CD14-positive monocyte (primary cell): Measurements from ENCODE around the gene COL21A1. TPM values are rescaled to one million over a fixed set of nuclear protein-coding genes. Genes with fewer than 3 reads are reported as not detected.

Experiments
- DNase-seq, 3 donors: peaks; one replicate each; pipeline ENCODE4 v3.0.0-alpha.2; 2011 to 2022
- H2AFZ ChIP-seq: 2 replicates; pipeline ENCODE4 v1.6.0; 2012; ENCODE audit warnings: mild to moderate bottlenecking, low read depth, low read length, inconsistent platforms; ENCODE audit not compliant: insufficient read depth, poor library complexity, severe bottlenecking
- H3K27ac ChIP-seq, 2 donors: 1 replicate in 1 of 2; 2 replicates in 1 of 2; pipeline ENCODE4 v1.5.1; 2012 to 2013; ENCODE audit warnings: low read length in 2 of 2, control low read depth in 1 of 2, inconsistent platforms in 1 of 2, low read depth in 1 of 2, mild to moderate bottlenecking in 1 of 2
- H3K27me3 ChIP-seq, 2 donors: one replicate each; pipeline versions ENCODE4 v1.6.0 to v1.6.1; 2011 to 2013; ENCODE audit warnings: low read length in 2 of 2; ENCODE audit not compliant: control insufficient read depth in 2 of 2, insufficient read depth in 2 of 2
- H3K36me3 ChIP-seq, 2 donors: replicated peaks in 1 of 2; 1 replicate in 1 of 2; 2 replicates in 1 of 2; pipeline versions ENCODE4 v1.5.1 to v1.6.1; 2012 to 2013; ENCODE audit warnings: low read length in 2 of 2, control low read depth in 1 of 2, inconsistent platforms in 1 of 2, mild to moderate bottlenecking in 1 of 2; ENCODE audit not compliant: insufficient read depth in 2 of 2, control insufficient read depth in 1 of 2
- H3K4me1 ChIP-seq, 2 donors: 1 replicate in 1 of 2; 2 replicates in 1 of 2; pipeline versions ENCODE4 v1.5.1 to v1.6.1; 2012 to 2013; ENCODE audit warnings: low read length in 2 of 2, control low read depth in 1 of 2, inconsistent platforms in 1 of 2, mild to moderate bottlenecking in 1 of 2, moderate library complexity in 1 of 2; ENCODE audit not compliant: insufficient read depth in 2 of 2, control insufficient read depth in 1 of 2
- H3K4me2 ChIP-seq: replicated peaks from 2 replicates; pipeline ENCODE3; 2012; ENCODE audit warnings: low read length, moderate library complexity, mild to moderate bottlenecking; ENCODE audit not compliant: poor library complexity, severe bottlenecking; ENCODE audit errors: extremely low read depth
- H3K4me3 ChIP-seq, 3 experiments: fragments of 200-600 bp in 1 of 3; sonication (generic) in 1 of 3; replicated peaks in 1 of 3; 1 replicate in 2 of 3; 2 replicates in 1 of 3; pipeline ENCODE4 v1.5.1; 2011 to 2013; ENCODE audit warnings: low read length in 3 of 3, mild to moderate bottlenecking in 3 of 3, control low read depth in 2 of 3, low read depth in 2 of 3, inconsistent platforms in 1 of 3, moderate library complexity in 1 of 3
- H3K79me2 ChIP-seq: 2 replicates; pipeline ENCODE4 v1.6.0; 2012; ENCODE audit warnings: mild to moderate bottlenecking, control low read depth, inconsistent platforms, low read length, moderate library complexity; ENCODE audit not compliant: insufficient read depth
- H3K9ac ChIP-seq: 2 replicates; pipeline ENCODE4 v1.6.0; 2017; ENCODE audit warnings: low read length, mild to moderate bottlenecking; ENCODE audit not compliant: insufficient read depth, poor library complexity, severe bottlenecking
- H3K9me3 ChIP-seq, 2 donors: replicated peaks in 1 of 2; 1 replicate in 1 of 2; 2 replicates in 1 of 2; pipeline versions ENCODE4 v1.5.1 to v1.6.1; 2012 to 2013; ENCODE audit warnings: low read length in 2 of 2, control low read depth in 1 of 2; ENCODE audit not compliant: control insufficient read depth in 1 of 2, insufficient read depth in 1 of 2
- H4K20me1 ChIP-seq: 2 replicates; pipeline ENCODE4 v1.6.0; 2012; ENCODE audit warnings: mild to moderate bottlenecking, low read length, control low read depth, moderate library complexity; ENCODE audit not compliant: insufficient read depth
- H3K27ac Mint-ChIP-seq, 7 donors: one replicate each; pipeline ENCODE4 v1.8.0; 2020; ENCODE audit warnings: mild to moderate bottlenecking in 7 of 7, mixed read lengths in 7 of 7, moderate library complexity in 6 of 7, inconsistent platforms in 2 of 7
- H3K27me3 Mint-ChIP-seq, 3 donors: one replicate each; pipeline ENCODE4 v1.8.0; 2021 to 2022; ENCODE audit warnings: low read depth in 3 of 3, mild to moderate bottlenecking in 3 of 3, mixed read lengths in 3 of 3, moderate library complexity in 3 of 3, inconsistent platforms in 1 of 3
- H3K36me3 Mint-ChIP-seq, 2 donors: one replicate each; pipeline ENCODE4 v1.8.0; 2020; ENCODE audit warnings: mixed read lengths in 2 of 2, inconsistent platforms in 1 of 2, mild to moderate bottlenecking in 1 of 2
- H3K4me1 Mint-ChIP-seq: one replicate; pipeline ENCODE4 v1.8.0; 2020; ENCODE audit warnings: mild to moderate bottlenecking, mixed read lengths
- H3K4me3 Mint-ChIP-seq, 2 donors: one replicate each; pipeline ENCODE4 v1.8.0; 2020; ENCODE audit warnings: mild to moderate bottlenecking in 2 of 2, mixed read lengths in 2 of 2, moderate library complexity in 1 of 2
- H3K9me3 Mint-ChIP-seq, 7 donors: one replicate each; pipeline ENCODE4 v1.8.0; 2020 to 2022; ENCODE audit warnings: mixed read lengths in 7 of 7, mild to moderate bottlenecking in 6 of 7, moderate library complexity in 6 of 7, inconsistent platforms in 2 of 7
- CTCF ChIP-seq: fragments of 200-600 bp; IDR thresholded peaks from one replicate; pipeline ENCODE4 v1.8.0; 2022; ENCODE audit warnings: antibody characterized with exemption, mild to moderate bottlenecking
- WGBS: methylation state at CpG from one replicate; pipeline ENCODE4 v1.1.5; 2013; ENCODE audit warnings: missing lambda C conversion rate; ENCODE audit not compliant: insufficient coverage; 5-methylcytosine and 5-hydroxymethylcytosine counted together
- intact Hi-C, 2 donors: fragments of 100-400 bp; cut with micrococcal nuclease; formaldehyde crosslinking; loops; one replicate each; pipeline versions ENCODE4 v1.15.0 to v1.15.1; 2023
- polyA plus RNA-seq, 3 donors: library from polyadenylated mRNA; depleted of rRNA in 1 of 3; unstranded in 2 of 3; stranded (reverse) in 1 of 3; fragments of 300-500 nt in 2 of 3; fragments of >200 nt in 1 of 3; fragmentation: Illumina TruSeq in 2 of 3; gene quantifications; 1 replicate in 2 of 3; 2 replicates in 1 of 3; pipeline ENCODE4 v1.2.3, GENCODE V29; 2012 to 2021

Gene COL21A1
- polyA plus RNA-seq, 3 donors, result 0.03 TPM; not detected in 2

GRCh38 chr6:56079751-56080540, 167.4 kb downstream of the COL21A1 start:
- DNase-seq, result no peak
- no peak overlapping the region for H3K4me3 ChIP-seq
- Mint-ChIP-seq H3K36me3 (no peaks in the 10 kb centered on the region), H3K27me3 (no peaks in the 10 kb centered on the region), H3K4me3 (no peak overlapping the region), H3K4me1 (peaks cover 8% of the 10 kb centered on the region), H3K9me3 (peaks cover 0 to 7% (median 1%) of the 10 kb centered on the region in 7 donors), H3K27ac (peak overlapping the region in 1 of 7 donors; percentile 54)
- H3K27ac ChIP-seq, result no peak overlapping the region
- no peak overlapping the region for H3K4me2 ChIP-seq
- H3K36me3 ChIP-seq, result no peaks in the 10 kb centered on the region
- H3K9ac ChIP-seq, result no peak overlapping the region
- H3K4me1 ChIP-seq, result peaks cover 2 to 6% of the 10 kb centered on the region in 2 donors
- WGBS, result no CpG with 5 or more reads among the region's 2 CpGs
- H3K9me3 ChIP-seq, result no peaks in the 10 kb centered on the region
- H4K20me1 ChIP-seq, result no peaks in the 10 kb centered on the region
- H2AFZ ChIP-seq, result no peak overlapping the region
- no peaks in the 10 kb centered on the region for H3K79me2 ChIP-seq
- no peak for TF ChIP-seq CTCF
- intact Hi-C loops, result no loop called here
- no peaks in the 10 kb centered on the region for H3K27me3 ChIP-seq

GRCh38 chr6:56076033-56076432, 171.3 kb downstream of the COL21A1 start:
- no peak overlapping the region for H3K27ac Mint-ChIP-seq
- no peak overlapping the region for H3K4me3 Mint-ChIP-seq
- Histone ChIP-seq H4K20me1 (no peaks in the 10 kb centered on the region), H3K4me2 (no peak overlapping the region), H3K4me1 (peaks cover 2 to 6% of the 10 kb centered on the region in 2 donors), H3K4me3 (no peak overlapping the region), H2AFZ (no peak overlapping the region), H3K9ac (no peak overlapping the region), H3K79me2 (no peaks in the 10 kb centered on the region), H3K27ac (no peak overlapping the region), H3K27me3 (no peaks in the 10 kb centered on the region), H3K36me3 (no peaks in the 10 kb centered on the region), H3K9me3 (no peaks in the 10 kb centered on the region)
- no peak for TF ChIP-seq CTCF
- intact Hi-C loops, result no loop called here
- no peaks in the 10 kb centered on the region for H3K36me3 Mint-ChIP-seq
- no peaks in the 10 kb centered on the region for H3K27me3 Mint-ChIP-seq
- H3K4me1 Mint-ChIP-seq, result peaks cover 8% of the 10 kb centered on the region
- peaks cover 0 to 7% (median 1%) of the 10 kb centered on the region in 7 donors for H3K9me3 Mint-ChIP-seq
- DNase-seq, result peak in 1 of 3 donors; percentile 14
